HG03175 (cell line): ENCODE data around the gene SDC3.
"Not testable (repeated sequence)": the region's sequence is repeated elsewhere in the genome, so short reads cannot be mapped to it uniquely, and the experiment has no call there.

Experiments used
- ATAC-seq: cut with Tn5 transposase; IDR thresholded peaks from one replicate; pipeline ENCODE4 v1.9.1; 2021; ENCODE audit warnings: mild to moderate bottlenecking, moderate library complexity; ENCODE audit not compliant: unreplicated experiment

SDC3 gene

GRCh38 chr1:30908696-30909364 lies at the start of gene SDC3:
Gene SDC3 (minus strand): TSS chr1:30908758. CDS start chr1:30908586, 172 bp downstream.
- ATAC-seq, result no peak

- no peak for ATAC-seq
Measured at GRCh38 chr1:30957560-30958222, 49.1 kb upstream of the SDC3 start.

GRCh38 chr1:30955448-30956015 lies 47.0 kb upstream of the SDC3 start:
- no peak for ATAC-seq

GRCh38 chr1:30953685-30954084 lies 45.1 kb upstream of the SDC3 start:
- no peak for ATAC-seq

GRCh38 chr1:30952098-30952497 lies 43.5 kb upstream of the SDC3 start:
- no peak for ATAC-seq

- no peak for ATAC-seq
Measured at GRCh38 chr1:30950700-30951099, 42.1 kb upstream of the SDC3 start.

GRCh38 chr1:30950053-30950452 lies 41.5 kb upstream of the SDC3 start:
- ATAC-seq, result no peak

- not testable (repeated sequence) for ATAC-seq
Measured at GRCh38 chr1:30949487-30949838, 40.9 kb upstream of the SDC3 start.

- ATAC-seq, result not testable (repeated sequence)
Measured at GRCh38 chr1:30948813-30949486, 40.4 kb upstream of the SDC3 start.

- no peak for ATAC-seq
Measured at GRCh38 chr1:30948278-30948677, 39.7 kb upstream of the SDC3 start.

- ATAC-seq, result no peak
Measured at GRCh38 chr1:30947212-30947611, 38.7 kb upstream of the SDC3 start.

GRCh38 chr1:30942326-30942963 lies 33.9 kb upstream of the SDC3 start:
- ATAC-seq, result no peak

GRCh38 chr1:30940541-30940940 lies 32.0 kb upstream of the SDC3 start:
- ATAC-seq, result no peak

- ATAC-seq, result no peak
Measured at GRCh38 chr1:30936541-30937171, 28.1 kb upstream of the SDC3 start.

- ATAC-seq, result not testable (repeated sequence)
Measured at GRCh38 chr1:30935758-30936157, 27.2 kb upstream of the SDC3 start.

GRCh38 chr1:30934613-30935012 lies 26.1 kb upstream of the SDC3 start:
- no peak for ATAC-seq

GRCh38 chr1:30933874-30934252 lies 25.3 kb upstream of the SDC3 start:
- no peak for ATAC-seq

- ATAC-seq, result no peak
Measured at GRCh38 chr1:30930631-30931173, 22.1 kb upstream of the SDC3 start.

- no peak for ATAC-seq
Measured at GRCh38 chr1:30929944-30930525, 21.5 kb upstream of the SDC3 start.
